ENCODE measurements around the gene LONP1.

Gene LONP1

GRCh38 chr19:5644037-5644436 is 75.9 kb downstream of the LONP1 start:
- no peak overlapping the region for H2BK5ac ChIP-seq (ENCODE audit: low read length)
- H3K4me1 ChIP-seq (ENCODE audit: control insufficient read depth in 2 of 2, insufficient read depth in 1 of 2, low read depth in 1 of 2, low read length in 2 of 2): no peaks in the 10 kb centered on the region
- no peak overlapping the region for H3K14ac ChIP-seq (ENCODE audit: low read length)
- H2AFZ ChIP-seq (ENCODE audit: low read length): no peak overlapping the region
- H2BK15ac ChIP-seq (ENCODE audit: low read length): no peak overlapping the region
- no peak overlapping the region for H3K9ac ChIP-seq (ENCODE audit: low read depth, low read length, poor library complexity)
- H3K4me3 ChIP-seq (ENCODE audit: low read length in 2 of 2): no peak overlapping the region
- no peak overlapping the region for H2BK120ac ChIP-seq (ENCODE audit: low read depth, low read length)
- no peak overlapping the region for H3K4ac ChIP-seq (ENCODE audit: low read length)
- no peak overlapping the region for H3K23ac ChIP-seq (ENCODE audit: low read depth, low read length, poor library complexity)
- peaks cover 37 to 90% of the 10 kb centered on the region in 2 donors for H3K36me3 ChIP-seq (replicated peaks in 1 of 2; ENCODE audit: control insufficient read depth in 2 of 2, insufficient read depth in 2 of 2, low read length in 2 of 2)
- no peak overlapping the region for H2BK12ac ChIP-seq (ENCODE audit: low read length)
- H3K27ac ChIP-seq (replicated peaks; ENCODE audit: low read length): no peak overlapping the region
- no CpG with 5 or more reads among the region's 2 CpGs for WGBS, 2 donors (ENCODE audit: extremely low coverage in 2 of 2, insufficient read length in 2 of 2, insufficient replicate concordance in 1 of 2)
- H3K9me3 ChIP-seq (replicated peaks in 1 of 2; ENCODE audit: control insufficient read depth in 2 of 2, insufficient read depth in 1 of 2, low read depth in 1 of 2, low read length in 2 of 2): no peaks in the 10 kb centered on the region
- H4K91ac ChIP-seq (ENCODE audit: low read depth, low read length, poor library complexity): no peak overlapping the region
- H4K8ac ChIP-seq (ENCODE audit: low read depth, low read length): no peak overlapping the region
- H3K79me1 ChIP-seq (ENCODE audit: low read depth, low read length): peaks cover 6% of the 10 kb centered on the region
- H3K27me3 ChIP-seq (ENCODE audit: control insufficient read depth in 3 of 3, insufficient read depth in 3 of 3, low read depth in 1 of 3, low read length in 3 of 3): no peaks in the 10 kb centered on the region
- H2AK5ac ChIP-seq (ENCODE audit: low read depth, low read length): no peak overlapping the region
- no peak for DNase-seq (ENCODE audit: low spot score)
- no peak overlapping the region for H3K18ac ChIP-seq (ENCODE audit: low read length)
- H3K4me2 ChIP-seq (ENCODE audit: insufficient read depth, low read length, poor library complexity, severe bottlenecking): no peak overlapping the region

- Histone ChIP-seq H2BK5ac (ENCODE audit: low read length) (no peak overlapping the region), H3K4me2 (ENCODE audit: insufficient read depth, low read length, poor library complexity, severe bottlenecking) (no peak overlapping the region), H3K4me1 (ENCODE audit: control insufficient read depth in 2 of 2, insufficient read depth in 1 of 2, low read depth in 1 of 2, low read length in 2 of 2) (no peaks in the 10 kb centered on the region), H2BK12ac (ENCODE audit: low read length) (no peak overlapping the region), H3K14ac (ENCODE audit: low read length) (no peak overlapping the region), H4K91ac (ENCODE audit: low read depth, low read length, poor library complexity) (no peak overlapping the region), H3K23ac (ENCODE audit: low read depth, low read length, poor library complexity) (no peak overlapping the region), H3K27ac (replicated peaks; ENCODE audit: low read length) (no peak overlapping the region), H3K36me3 (replicated peaks in 1 of 2; ENCODE audit: control insufficient read depth in 2 of 2, insufficient read depth in 2 of 2, low read length in 2 of 2) (peaks cover 37 to 94% of the 10 kb centered on the region in 2 donors), H2AFZ (ENCODE audit: low read length) (no peak overlapping the region), H3K4me3 (ENCODE audit: low read length in 2 of 2) (no peak overlapping the region), H3K79me1 (ENCODE audit: low read depth, low read length) (peaks cover 6% of the 10 kb centered on the region), H3K4ac (ENCODE audit: low read length) (no peak overlapping the region), H2AK5ac (ENCODE audit: low read depth, low read length) (no peak overlapping the region), H2BK15ac (ENCODE audit: low read length) (no peak overlapping the region), H2BK120ac (ENCODE audit: low read depth, low read length) (no peak overlapping the region), H4K8ac (ENCODE audit: low read depth, low read length) (no peak overlapping the region), H3K9me3 (replicated peaks in 1 of 2; ENCODE audit: control insufficient read depth in 2 of 2, insufficient read depth in 1 of 2, low read depth in 1 of 2, low read length in 2 of 2) (no peaks in the 10 kb centered on the region), H3K18ac (ENCODE audit: low read length) (no peak overlapping the region), H3K9ac (ENCODE audit: low read depth, low read length, poor library complexity) (no peak overlapping the region), H3K27me3 (ENCODE audit: control insufficient read depth in 3 of 3, insufficient read depth in 3 of 3, low read depth in 1 of 3, low read length in 3 of 3) (no peaks in the 10 kb centered on the region)
- no peak for DNase-seq (ENCODE audit: low spot score)
- WGBS, 2 donors (ENCODE audit: extremely low coverage in 2 of 2, insufficient read length in 2 of 2, insufficient replicate concordance in 1 of 2): no CpG with 5 or more reads among the region's 4 CpGs
These were observed 76.9 kb downstream of the LONP1 start for GRCh38 chr19:5643060-5643459.

GRCh38 chr19:5642204-5642603 is 77.7 kb downstream of the LONP1 start:
- Histone ChIP-seq H3K27ac (replicated peaks; ENCODE audit: low read length) (no peak overlapping the region), H3K36me3 (replicated peaks in 1 of 2; ENCODE audit: control insufficient read depth in 2 of 2, insufficient read depth in 2 of 2, low read length in 2 of 2) (peaks cover 32 to 94% of the 10 kb centered on the region in 2 donors), H3K4me2 (ENCODE audit: insufficient read depth, low read length, poor library complexity, severe bottlenecking) (no peak overlapping the region)

More at GRCh38 chr19:5642204-5642603, 77.7 kb downstream of the LONP1 start:
- Histone ChIP-seq H2AFZ (ENCODE audit: low read length) (no peak overlapping the region), H3K4me1 (ENCODE audit: control insufficient read depth in 2 of 2, insufficient read depth in 1 of 2, low read depth in 1 of 2, low read length in 2 of 2) (no peaks in the 10 kb centered on the region), H3K9me3 (replicated peaks in 1 of 2; ENCODE audit: control insufficient read depth in 2 of 2, insufficient read depth in 1 of 2, low read depth in 1 of 2, low read length in 2 of 2) (no peaks in the 10 kb centered on the region), H2BK12ac (ENCODE audit: low read length) (no peak overlapping the region), H3K4ac (ENCODE audit: low read length) (no peak overlapping the region), H3K27me3 (ENCODE audit: control insufficient read depth in 3 of 3, insufficient read depth in 3 of 3, low read depth in 1 of 3, low read length in 3 of 3) (no peaks in the 10 kb centered on the region), H2AK5ac (ENCODE audit: low read depth, low read length) (no peak overlapping the region), H4K91ac (ENCODE audit: low read depth, low read length, poor library complexity) (no peak overlapping the region), H4K8ac (ENCODE audit: low read depth, low read length) (no peak overlapping the region), H2BK120ac (ENCODE audit: low read depth, low read length) (no peak overlapping the region), H3K4me3 (ENCODE audit: low read length in 2 of 2) (no peak overlapping the region), H3K14ac (ENCODE audit: low read length) (no peak overlapping the region), H3K79me1 (ENCODE audit: low read depth, low read length) (peaks cover 9% of the 10 kb centered on the region), H2BK15ac (ENCODE audit: low read length) (no peak overlapping the region), H3K18ac (ENCODE audit: low read length) (no peak overlapping the region), H2BK5ac (ENCODE audit: low read length) (no peak overlapping the region), H3K23ac (ENCODE audit: low read depth, low read length, poor library complexity) (no peak overlapping the region), H3K9ac (ENCODE audit: low read depth, low read length, poor library complexity) (no peak overlapping the region)
- DNase-seq (ENCODE audit: low spot score): no peak
- WGBS, 2 donors (ENCODE audit: extremely low coverage in 2 of 2, insufficient read length in 2 of 2, insufficient replicate concordance in 1 of 2): no CpG with 5 or more reads among the region's 2 CpGs

Measured in neuronal stem cell (in vitro differentiated cells).